GM23338 (cell line): Measurements from ENCODE around the gene TSPAN32. TPM values are rescaled to one million over a fixed set of nuclear protein-coding genes. Genes with fewer than 3 reads are reported as not detected.

Source experiments
- ATAC-seq: fragments of 200-7000 bp; cut with Tn5 transposase; 3 replicates; pipeline ENCODE4 v1.9.1; 2020
- DNase-seq: peaks from one replicate; pipeline ENCODE4 v3.0.0-alpha.2; 2015; ENCODE audit warnings: low spot score
- H2AFZ ChIP-seq: fragments of 200-600 bp; sonication (generic); 2 replicates; pipeline ENCODE4 v1.8.0; 2016; ENCODE audit warnings: antibody characterized with exemption, mild to moderate bottlenecking, moderate library complexity
- H3F3A ChIP-seq: fragments of 200-600 bp; sonication (generic); replicated peaks from 2 replicates; pipeline ENCODE4 v1.8.0; 2017; ENCODE audit warnings: antibody characterized with exemption, mixed run types, low read depth
- H3K27ac ChIP-seq: fragments of 200-600 bp; sonication (generic); 2 replicates; pipeline ENCODE4 v1.6.1; 2016; ENCODE audit warnings: low read depth
- H3K27me3 ChIP-seq: fragments of 200-600 bp; sonication (generic); 2 replicates; pipeline ENCODE4 v1.8.0; 2016; ENCODE audit warnings: mild to moderate bottlenecking, mixed run types, moderate library complexity; ENCODE audit not compliant: insufficient read depth
- H3K36me3 ChIP-seq: fragments of 200-600 bp; sonication (generic); 2 replicates; pipeline ENCODE4 v1.8.0; 2016; ENCODE audit warnings: mild to moderate bottlenecking; ENCODE audit not compliant: insufficient read depth
- H3K4me1 ChIP-seq: fragments of 200-600 bp; sonication (generic); 2 replicates; pipeline ENCODE4 v1.8.0; 2016; ENCODE audit warnings: mild to moderate bottlenecking, moderate library complexity; ENCODE audit not compliant: insufficient read depth
- H3K4me2 ChIP-seq: fragments of 200-600 bp; sonication (generic); 2 replicates; pipeline ENCODE4 v1.7.1; 2017; ENCODE audit warnings: mixed run types
- H3K4me3 ChIP-seq: fragments of 200-600 bp; sonication (generic); 2 replicates; pipeline ENCODE4 v1.6.1; 2016; ENCODE audit warnings: mixed run types
- H3K79me2 ChIP-seq: fragments of 200-600 bp; sonication (generic); replicated peaks from 2 replicates; pipeline ENCODE4 v1.8.0; 2017; ENCODE audit warnings: mild to moderate bottlenecking; ENCODE audit not compliant: insufficient read depth
- H3K9me2 ChIP-seq: fragments of 200-600 bp; sonication (generic); 2 replicates; pipeline ENCODE4 v1.8.0; 2017; ENCODE audit not compliant: insufficient read depth
- H4K20me1 ChIP-seq: fragments of 200-600 bp; sonication (generic); replicated peaks from 2 replicates; pipeline ENCODE4 v1.8.0; 2017; ENCODE audit warnings: mild to moderate bottlenecking; ENCODE audit not compliant: insufficient read depth
- H3K27ac Mint-ChIP-seq: 2 replicates; pipeline ENCODE4 v1.8.0; 2020; ENCODE audit warnings: inconsistent platforms, mild to moderate bottlenecking, moderate library complexity, mixed read lengths
- H3K27me3 Mint-ChIP-seq: 3 replicates; pipeline ENCODE4 v1.8.0; 2022; ENCODE audit warnings: low read depth, mild to moderate bottlenecking, moderate library complexity, mixed read lengths, inconsistent platforms; ENCODE audit not compliant: insufficient read depth, poor library complexity
- H3K36me3 Mint-ChIP-seq: 3 replicates; pipeline ENCODE4 v1.8.0; 2021; ENCODE audit warnings: low read depth, mild to moderate bottlenecking, inconsistent platforms, moderate library complexity, mixed read lengths
- H3K4me1 Mint-ChIP-seq: 3 replicates; pipeline ENCODE4 v1.8.0; 2020; ENCODE audit warnings: mild to moderate bottlenecking, inconsistent platforms, mixed read lengths
- H3K4me3 Mint-ChIP-seq: 3 replicates; pipeline ENCODE4 v1.8.0; 2021; ENCODE audit warnings: moderate library complexity, mild to moderate bottlenecking, inconsistent platforms, mixed read lengths
- H3K9me3 Mint-ChIP-seq: 3 replicates; pipeline ENCODE4 v1.8.0; 2020; ENCODE audit warnings: moderate library complexity, mild to moderate bottlenecking, inconsistent platforms, mixed read lengths
- CREB1 ChIP-seq: fragments of 250-450 bp; sonication (Bioruptor Pico); IDR thresholded peaks from 2 replicates; pipeline ENCODE4 v1.5.0; 2020; ENCODE audit warnings: low read depth, mild to moderate bottlenecking, moderate library complexity
- CTCF ChIP-seq, 2 experiments: fragments of 200-600 bp in 1 of 2; sonication (generic) in 1 of 2; conservative IDR thresholded peaks; 2 replicates each; pipeline versions ENCODE4 v1.5.1 to v1.6.1; 2016 to 2017; ENCODE audit warnings: antibody characterized with exemption in 2 of 2, low read depth in 2 of 2, mild to moderate bottlenecking in 2 of 2, moderate library complexity in 1 of 2
- NANOG ChIP-seq: IDR thresholded peaks from 2 replicates; pipeline ENCODE4 v1.6.1; 2016; ENCODE audit warnings: antibody characterized with exemption, borderline replicate concordance
- REST ChIP-seq: IDR thresholded peaks from one replicate; pipeline ENCODE4 v1.6.1; 2018; ENCODE audit warnings: antibody characterized with exemption; ENCODE audit not compliant: unreplicated experiment
- STAT1 ChIP-seq: IDR thresholded peaks from one replicate; pipeline ENCODE4 v1.6.1; 2016; ENCODE audit warnings: antibody characterized with exemption; ENCODE audit not compliant: unreplicated experiment
- ZNF114 ChIP-seq: fragments of 250-450 bp; sonication (Bioruptor Pico); IDR thresholded peaks from 2 replicates; pipeline ENCODE4 v1.5.0; 2020; ENCODE audit warnings: mild to moderate bottlenecking, moderate library complexity
- ZNF331 ChIP-seq: fragments of 250-450 bp; sonication (Bioruptor Pico); IDR thresholded peaks from 2 replicates; pipeline ENCODE4 v1.5.0; 2020; ENCODE audit warnings: low read depth, mild to moderate bottlenecking, moderate library complexity
- ZNF462 ChIP-seq: fragments of 250-450 bp; sonication (Bioruptor Pico); IDR thresholded peaks from 2 replicates; pipeline ENCODE4 v1.5.0; 2020; ENCODE audit warnings: mild to moderate bottlenecking, moderate library complexity
- polyA plus RNA-seq: library from polyadenylated mRNA; unstranded; fragments of >200 nt; fragmentation: Nextera tagmentation; extraction: Ambion mirVana; gene quantifications from 2 replicates; pipeline ENCODE4 v1.2.1, GENCODE V29; 2016
- total RNA-seq: library from RNA; depleted of rRNA; stranded (reverse); fragments of >200 nt; shearing (Covaris generic); gene quantifications from 2 replicates; pipeline ENCODE4 v1.2.3, GENCODE V29; 2014

Gene TSPAN32
- total and polyA plus RNA-seq, 2 experiments from 2014 or later = not detected

GRCh38 chr11:2316963-2317244 is 15.1 kb downstream of the TSPAN32 start:
- ATAC-seq (no peak), DNase-seq (no peak)
- Histone ChIP-seq H3F3A (no peaks in the 10 kb centered on the region), H3K4me1 (no peaks in the 10 kb centered on the region), H3K79me2 (no peaks in the 10 kb centered on the region), H3K36me3 (no peaks in the 10 kb centered on the region), H2AFZ (no peak overlapping the region), H3K27me3 (no peaks in the 10 kb centered on the region), H3K27ac (no peak overlapping the region), H3K9me2 (no peaks in the 10 kb centered on the region), H3K4me3 (no peak overlapping the region), H3K4me2 (no peak overlapping the region), H4K20me1 (no peaks in the 10 kb centered on the region)
- Mint-ChIP-seq H3K27me3 (peaks cover 10% of the 10 kb centered on the region), H3K27ac (no peak overlapping the region), H3K4me1 (no peaks in the 10 kb centered on the region), H3K36me3 (no peaks in the 10 kb centered on the region; the same call in 2 of the 3 replicates), H3K4me3 (no peak overlapping the region), H3K9me3 (peaks cover 3% of the 10 kb centered on the region; the same call in 2 of the 3 replicates)
- TF ChIP-seq REST (no peak), ZNF114 (CRISPR knock-in tag) (no peak), NANOG (no peak), STAT1 (no peak), ZNF462 (CRISPR knock-in tag) (no peak), ZNF331 (CRISPR knock-in tag) (no peak), CTCF (conservative IDR thresholded peaks at IDR 0.05; ENCODE audit: low read depth in 2 of 2) (no peak), CREB1 (CRISPR knock-in tag) (no peak)
